ENCODE data around the gene CCSER1. TPM values are rescaled to one million over a fixed set of nuclear protein-coding genes. Genes with fewer than 3 reads are reported as not detected.

CCSER1 gene
- total RNA-seq, 4 donors from 2014 or later: 3.6 to 7.0 (median 5.5) TPM

DNA sequence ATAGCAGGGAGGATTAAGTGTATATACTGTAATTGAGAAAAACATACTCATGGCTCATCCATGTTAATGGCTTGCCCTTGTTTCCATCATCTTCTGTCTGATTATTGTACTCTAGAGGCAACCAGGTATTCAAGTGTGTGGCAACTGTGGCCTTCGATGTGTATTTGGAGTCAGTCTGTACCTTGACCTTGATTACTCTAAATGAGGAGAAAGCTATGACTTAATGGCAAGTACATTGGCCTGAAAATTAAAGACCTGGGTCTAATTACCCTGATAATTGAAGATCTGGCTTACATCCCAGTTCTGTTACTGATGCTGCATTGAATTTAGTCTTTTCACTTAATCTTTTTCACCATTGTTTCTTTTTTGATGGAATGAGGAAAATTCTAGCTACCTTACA, 409.2 kb downstream of the CCSER1 start:
- Histone ChIP-seq H3K27ac (replicated peaks in 1 of 4) (no peak overlapping the region), H3K9me3 (no peaks in the 10 kb centered on the region), H3K4me1 (no peaks in the 10 kb centered on the region), H3K27me3 (no peaks in the 10 kb centered on the region), H3K4me3 (no peak overlapping the region), H3K36me3 (no peaks in the 10 kb centered on the region)
- TF ChIP-seq EP300 (IDR thresholded peaks at IDR 0.05) (no peak), POLR2A (IDR thresholded peaks at IDR 0.05; ENCODE audit: low read depth) (no peak), POLR2AphosphoS5 (IDR thresholded peaks at IDR 0.05) (no peak)
- TF ChIP-seq, protein P1, sequence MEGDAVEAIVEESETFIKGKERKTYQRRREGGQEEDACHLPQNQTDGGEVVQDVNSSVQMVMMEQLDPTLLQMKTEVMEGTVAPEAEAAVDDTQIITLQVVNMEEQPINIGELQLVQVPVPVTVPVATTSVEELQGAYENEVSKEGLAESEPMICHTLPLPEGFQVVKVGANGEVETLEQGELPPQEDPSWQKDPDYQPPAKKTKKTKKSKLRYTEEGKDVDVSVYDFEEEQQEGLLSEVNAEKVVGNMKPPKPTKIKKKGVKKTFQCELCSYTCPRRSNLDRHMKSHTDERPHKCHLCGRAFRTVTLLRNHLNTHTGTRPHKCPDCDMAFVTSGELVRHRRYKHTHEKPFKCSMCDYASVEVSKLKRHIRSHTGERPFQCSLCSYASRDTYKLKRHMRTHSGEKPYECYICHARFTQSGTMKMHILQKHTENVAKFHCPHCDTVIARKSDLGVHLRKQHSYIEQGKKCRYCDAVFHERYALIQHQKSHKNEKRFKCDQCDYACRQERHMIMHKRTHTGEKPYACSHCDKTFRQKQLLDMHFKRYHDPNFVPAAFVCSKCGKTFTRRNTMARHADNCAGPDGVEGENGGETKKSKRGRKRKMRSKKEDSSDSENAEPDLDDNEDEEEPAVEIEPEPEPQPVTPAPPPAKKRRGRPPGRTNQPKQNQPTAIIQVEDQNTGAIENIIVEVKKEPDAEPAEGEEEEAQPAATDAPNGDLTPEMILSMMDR (IDR thresholded peaks at IDR 0.05): no peak
- WGBS: 94% methylated on average over 1 of the region's 1 CpG
- intact Hi-C loops (cut with DNase I): no loop called here
- DNase-seq (ENCODE audit: extremely low spot score): no peak

DNA sequence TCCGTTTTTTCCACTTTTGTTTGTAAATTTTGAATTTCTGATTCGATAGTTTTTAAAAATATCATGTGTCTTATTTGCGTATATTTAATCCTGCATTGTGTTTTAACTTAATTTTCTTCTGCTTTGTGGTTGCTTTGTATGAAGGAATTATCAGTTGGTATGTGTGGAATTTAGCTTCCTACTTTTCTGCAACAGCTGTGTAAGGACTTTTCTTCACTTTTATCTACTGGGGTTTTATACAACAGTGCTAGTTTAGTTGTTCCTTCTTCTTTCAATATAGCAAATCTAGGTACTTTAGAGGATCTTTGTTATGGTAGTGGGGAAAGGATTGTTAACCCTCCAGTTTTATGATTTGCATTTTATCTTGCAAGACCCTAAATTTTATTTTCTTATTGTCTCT, 410.3 kb downstream of the CCSER1 start:
- Histone ChIP-seq H3K4me3 (no peak overlapping the region), H3K36me3 (no peaks in the 10 kb centered on the region), H3K27ac (replicated peaks in 1 of 4) (no peak overlapping the region), H3K4me1 (no peaks in the 10 kb centered on the region), H3K27me3 (no peaks in the 10 kb centered on the region), H3K9me3 (no peaks in the 10 kb centered on the region)
- WGBS: 90% methylated on average over 3 of the region's 3 CpGs
- TF ChIP-seq POLR2AphosphoS5 (IDR thresholded peaks at IDR 0.05): no peak
- no peak for TF ChIP-seq POLR2A (IDR thresholded peaks at IDR 0.05; ENCODE audit: low read depth)
- TF ChIP-seq EP300 (IDR thresholded peaks at IDR 0.05): no peak
- TF ChIP-seq, protein P1 (IDR thresholded peaks at IDR 0.05): no peak
- DNase-seq (ENCODE audit: extremely low spot score): no peak
- intact Hi-C loops (cut with DNase I): no loop called here

DNA sequence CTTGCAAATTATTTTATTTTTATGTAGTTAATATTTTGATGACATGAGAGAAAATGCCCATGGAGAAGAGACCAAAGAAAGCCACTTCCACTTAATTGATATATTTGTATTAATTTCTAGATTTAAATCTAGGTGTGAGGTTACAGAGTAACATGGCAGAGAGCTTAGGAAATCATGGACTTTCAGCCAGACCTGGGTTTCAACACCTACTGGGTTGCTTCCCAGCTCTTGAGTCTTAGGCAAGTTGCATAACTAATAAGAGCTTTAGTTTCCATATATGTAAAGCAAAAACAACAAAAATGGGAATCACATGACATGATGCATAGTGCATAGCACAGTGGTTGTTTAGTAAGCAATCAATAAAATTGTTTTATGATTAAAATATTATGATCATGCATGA, 413.3 kb downstream of the CCSER1 start:
- Histone ChIP-seq H3K36me3 (no peaks in the 10 kb centered on the region), H3K4me3 (no peak overlapping the region), H3K9me3 (no peaks in the 10 kb centered on the region), H3K27ac (replicated peaks in 1 of 4) (no peak overlapping the region), H3K27me3 (no peaks in the 10 kb centered on the region), H3K4me1 (no peaks in the 10 kb centered on the region)
- DNase-seq (ENCODE audit: extremely low spot score): no peak
- intact Hi-C loops (cut with DNase I): no loop called here
- TF ChIP-seq POLR2A (IDR thresholded peaks at IDR 0.05; ENCODE audit: low read depth) (no peak), EP300 (IDR thresholded peaks at IDR 0.05) (no peak)

DNA sequence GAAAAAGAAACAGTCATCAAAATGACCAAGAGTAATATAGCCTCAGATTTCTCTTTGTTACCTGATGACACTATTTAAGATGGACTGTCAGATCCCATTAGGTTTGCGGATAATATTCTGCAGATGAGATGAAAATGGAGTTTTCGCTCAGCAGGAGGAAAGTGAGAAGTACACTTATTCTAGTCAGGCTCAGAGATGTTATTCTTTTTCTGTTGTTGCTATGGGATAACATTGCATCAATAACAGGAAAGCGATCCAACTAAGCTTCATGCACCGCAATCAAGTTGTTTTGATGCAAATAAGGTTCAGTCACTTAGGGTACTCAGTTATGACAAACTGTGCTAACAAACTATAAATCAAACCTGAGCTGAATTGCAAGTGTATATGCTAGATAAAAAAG, 415.0 kb downstream of the CCSER1 start:
- WGBS: 81% methylated on average over 4 of the region's 4 CpGs
- H3K9me3 ChIP-seq: no peaks in the 10 kb centered on the region
- H3K27ac ChIP-seq (replicated peaks in 1 of 4): no peak overlapping the region
- no peak for TF ChIP-seq EP300 (IDR thresholded peaks at IDR 0.05)
- no peak for TF ChIP-seq POLR2A (IDR thresholded peaks at IDR 0.05; ENCODE audit: low read depth)
- no peak for TF ChIP-seq POLR2AphosphoS5 (IDR thresholded peaks at IDR 0.05)
- TF ChIP-seq, protein P1 (IDR thresholded peaks at IDR 0.05): no peak
- H3K4me1 ChIP-seq: no peaks in the 10 kb centered on the region
- no peak for DNase-seq (ENCODE audit: extremely low spot score)
- no peaks in the 10 kb centered on the region for H3K27me3 ChIP-seq
- no peak overlapping the region for H3K4me3 ChIP-seq
- H3K36me3 ChIP-seq: no peaks in the 10 kb centered on the region
- intact Hi-C loops (cut with DNase I): no loop called here

DNA sequence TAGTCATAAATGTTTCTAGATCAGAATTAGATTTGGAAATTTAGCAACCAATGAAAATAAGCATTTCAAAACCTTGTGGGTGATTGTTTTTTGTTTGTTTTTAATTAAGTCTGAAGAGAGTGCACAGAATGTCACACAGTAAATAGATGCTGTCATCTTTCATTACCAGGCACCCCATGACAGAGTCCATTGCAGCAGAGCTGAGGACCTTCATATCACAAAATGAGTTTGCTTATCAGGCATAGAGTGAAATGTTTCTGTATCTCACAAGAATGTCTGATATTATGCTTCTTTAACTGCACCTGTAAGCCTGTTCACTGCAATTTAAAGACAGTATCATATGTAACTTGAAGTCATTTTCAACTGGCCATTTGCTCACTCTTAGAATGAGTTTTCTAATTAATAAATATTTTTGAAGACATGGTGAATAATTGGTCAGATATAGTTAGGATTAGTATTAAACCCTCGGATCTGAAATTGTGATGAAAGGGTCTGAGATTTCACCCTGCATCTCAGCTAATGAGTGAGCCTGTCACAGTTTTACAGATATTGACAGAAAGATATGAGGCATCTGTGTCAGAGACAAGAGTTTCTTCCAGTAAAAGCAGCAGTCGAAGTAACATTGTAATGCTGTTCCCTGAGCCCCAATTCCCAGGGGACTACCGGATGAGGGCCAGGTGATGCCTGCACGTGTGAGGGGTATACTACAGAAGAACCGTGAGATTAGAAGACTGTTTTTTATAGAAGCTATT, 416.4 kb downstream of the CCSER1 start:
- no peak overlapping the region for H3K27ac ChIP-seq (replicated peaks in 1 of 4)
- no peak overlapping the region for H3K4me3 ChIP-seq
- intact Hi-C loops (cut with DNase I): no loop called here
- H3K27me3 ChIP-seq: no peaks in the 10 kb centered on the region
- no peak for TF ChIP-seq POLR2AphosphoS5 (IDR thresholded peaks at IDR 0.05)
- TF ChIP-seq EP300 (IDR thresholded peaks at IDR 0.05): no peak
- TF ChIP-seq POLR2A (IDR thresholded peaks at IDR 0.05; ENCODE audit: low read depth): no peak
- TF ChIP-seq, protein P1 (IDR thresholded peaks at IDR 0.05): no peak
- no peak for DNase-seq (ENCODE audit: extremely low spot score)
- no peaks in the 10 kb centered on the region for H3K36me3 ChIP-seq
- H3K4me1 ChIP-seq: no peaks in the 10 kb centered on the region
- no peaks in the 10 kb centered on the region for H3K9me3 ChIP-seq
- whole genome bisulfite sequencing: 87% methylated on average over 5 of the region's 5 CpGs

Measured in esophagus muscularis mucosa (tissue), 4 donors.